Measurements from ENCODE around the gene MACROH2A1. TPM values are rescaled to one million over a fixed set of nuclear protein-coding genes. Genes with fewer than 3 reads are reported as not detected.

Gene MACROH2A1
- total and polyA plus RNA-seq, 10 of the 15 experiments (the other 5 are each of a cell fraction or from before 2014, with no cell fraction given) = 45.7 to 230 (median 196) TPM

GRCh38 chr5:135443161-135443960, 44.3 kb upstream of the MACROH2A1 start (continued):
- TF ChIP-seq REST (IDR thresholded peaks at IDR 0.05; ENCODE audit: low read depth, low read length) (no peak), BRCA1 (IDR thresholded peaks at IDR 0.05; ENCODE audit: low read depth, low read length) (no peak), ATF7 (IDR thresholded peaks at IDR 0.05; ENCODE audit: low read depth) (no peak), MLLT1 (IDR thresholded peaks at IDR 0.05) (no peak), CHD2 (IDR thresholded peaks at IDR 0.05; ENCODE audit: borderline replicate concordance, low read depth, low read length) (no peak), EP300 (IDR thresholded peaks at IDR 0.05; ENCODE audit: borderline replicate concordance in 1 of 2, control insufficient read depth in 1 of 2, low read depth in 2 of 2, low read length in 2 of 2) (no peak), PKNOX1 (IDR thresholded peaks at IDR 0.05) (no peak), MEF2B (IDR thresholded peaks at IDR 0.05; ENCODE audit: partially characterized antibody, poor library complexity, severe bottlenecking) (no peak), SP1 (IDR thresholded peaks at IDR 0.05; ENCODE audit: low read depth, low read length) (no peak), TBL1XR1 (IDR thresholded peaks at IDR 0.05; ENCODE audit: low read depth, low read length) (no peak)
